Kidney epithelial cell (primary cell): ENCODE measurements around the gene DDI1. TPM values are rescaled to one million over a fixed set of nuclear protein-coding genes. Genes with fewer than 3 reads are reported as not detected.

Experiments
- DNase-seq: peaks from one replicate; pipeline ENCODE4 v3.0.0-alpha.2; 2010; ENCODE audit warnings: low read depth
- H3K27me3 ChIP-seq: 2 replicates; pipeline ENCODE4 v1.6.0; 2011; ENCODE audit warnings: low read length; ENCODE audit not compliant: control insufficient read depth, insufficient read depth
- H3K36me3 ChIP-seq: 2 replicates; pipeline ENCODE4 v1.5.1; 2011; ENCODE audit warnings: low read length; ENCODE audit not compliant: control insufficient read depth, insufficient read depth
- H3K4me3 ChIP-seq: 2 replicates; pipeline ENCODE4 v1.5.1; 2011; ENCODE audit warnings: low read depth, mild to moderate bottlenecking, control low read depth, low read length
- CTCF ChIP-seq: IDR thresholded peaks from 2 replicates; pipeline ENCODE4 v1.5.1; 2011; ENCODE audit warnings: mild to moderate bottlenecking, moderate library complexity, low read length, control low read depth, inconsistent platforms; ENCODE audit not compliant: insufficient read depth, poor library complexity, severe bottlenecking
- total RNA-seq: library from RNA; depleted of rRNA; stranded (reverse); fragments of >200 nt; gene quantifications from 2 replicates; pipeline ENCODE4 v1.2.3, GENCODE V29; 2015

The DDI1 gene
- total RNA-seq: not detected in 2 replicates

- H3K27me3 ChIP-seq: no peaks in the 10 kb centered on the region
- no peak for DNase-seq
- TF ChIP-seq CTCF: no peak
- no peak within 1 kb of the TSS for H3K4me3 ChIP-seq
- no peaks in the 10 kb centered on the region for H3K36me3 ChIP-seq
These were observed at the start of gene DDI1 for GRCh38 chr11:104036588-104036987. TSS of gene DDI1 (plus strand) at chr11:104036640. CDS start at chr11:104036823, 183 bp downstream.

- DNase-seq: no peak
- H3K36me3 ChIP-seq: no peaks in the 10 kb centered on the region
- TF ChIP-seq CTCF: no peak
- no peaks in the 10 kb centered on the region for H3K27me3 ChIP-seq
- H3K4me3 ChIP-seq: no peak overlapping the region
These were observed 48.5 kb upstream of the DDI1 start for GRCh38 chr11:103987629-103988594.

GRCh38 chr11:103988595-103988969 lies 47.9 kb upstream of the DDI1 start:
- Histone ChIP-seq H3K4me3 (no peak overlapping the region), H3K27me3 (no peaks in the 10 kb centered on the region), H3K36me3 (no peaks in the 10 kb centered on the region)
- DNase-seq: peak; percentile 7
- no peak for TF ChIP-seq CTCF

GRCh38 chr11:103993507-103993906 lies 42.9 kb upstream of the DDI1 start:
- no peak for TF ChIP-seq CTCF
- DNase-seq: no peak

GRCh38 chr11:103994094-103994493 lies 42.3 kb upstream of the DDI1 start:
- TF ChIP-seq CTCF: no peak
- Histone ChIP-seq H3K4me3 (no peak overlapping the region), H3K36me3 (no peaks in the 10 kb centered on the region), H3K27me3 (no peaks in the 10 kb centered on the region)
- DNase-seq: no peak

More at GRCh38 chr11:103993507-103993906, 42.9 kb upstream of the DDI1 start:
- H3K27me3 ChIP-seq: no peaks in the 10 kb centered on the region
- H3K36me3 ChIP-seq: no peaks in the 10 kb centered on the region
- no peak overlapping the region for H3K4me3 ChIP-seq
